ENCODE data around the gene ACIN1. TPM values are rescaled to one million over a fixed set of nuclear protein-coding genes. Genes with fewer than 3 reads are reported as not detected.

ACIN1 gene
- polyA plus RNA-seq, 4 donors: 53.8 to 228 (median 84.7) TPM

DNA sequence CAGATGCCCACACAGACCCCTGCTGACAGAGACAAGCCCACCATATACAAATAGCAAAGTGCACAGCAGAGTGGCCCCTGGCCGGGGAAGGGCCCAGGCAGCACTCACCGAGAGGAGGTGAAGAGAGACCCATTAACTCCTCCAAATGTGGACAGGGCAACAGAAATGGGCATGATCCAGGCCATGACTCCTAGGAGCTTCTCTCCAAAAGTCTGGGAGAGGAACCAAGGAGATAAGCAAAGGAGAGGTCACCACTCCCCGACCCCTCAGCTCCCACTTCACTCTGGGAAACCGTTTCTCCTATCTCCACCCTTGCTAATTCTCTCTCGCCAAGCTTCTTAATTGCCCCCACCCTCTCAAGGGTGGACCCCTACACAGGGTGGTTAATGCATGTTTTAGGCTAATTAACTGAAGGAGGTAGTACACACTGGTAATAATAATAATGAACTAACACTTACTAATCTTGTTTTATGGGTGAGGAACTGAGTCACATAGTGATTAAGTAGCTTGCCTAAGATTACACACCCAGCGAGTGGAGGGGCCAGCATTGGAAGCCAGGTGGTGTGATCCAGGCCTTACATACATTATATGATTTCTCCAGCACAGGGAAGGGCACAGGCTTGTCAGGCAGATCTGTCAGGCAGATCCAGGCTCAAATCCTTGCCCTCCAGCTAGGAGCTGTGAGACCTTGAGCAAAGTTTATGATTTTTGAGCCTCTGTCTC, 43.0 kb upstream of the ACIN1 start:
- DNase-seq (peak; percentile 24 to 82), FAIRE-seq (no peak)
- Histone ChIP-seq H3K9me3 (ENCODE audit: control insufficient read depth in 2 of 2, insufficient read depth in 1 of 2, low read depth in 1 of 2, low read length in 1 of 2) (no peaks in the 10 kb centered on the region), H3K4me1 (ENCODE audit: control insufficient read depth in 3 of 3, insufficient read depth in 2 of 3, low read depth in 1 of 3, low read length in 2 of 3) (peaks cover 0 to 9% (median 0%) of the 10 kb centered on the region in 3 donors), H3K27ac (ENCODE audit: low read depth in 1 of 3, low read length in 2 of 3) (peak overlapping the region in 1 of 3 donors; percentile 25), H3K27me3 (ENCODE audit: control insufficient read depth in 3 of 3, insufficient read depth in 3 of 3, low read length in 3 of 3) (no peaks in the 10 kb centered on the region), H3K36me3 (ENCODE audit: control insufficient read depth in 3 of 3, insufficient read depth in 2 of 3, low read depth in 1 of 3, low read length in 3 of 3) (peaks cover 0 to 64% (median 0%) of the 10 kb centered on the region in 3 donors), H3K4me3 (ENCODE audit: low read depth in 1 of 3, low read length in 3 of 3) (no peak overlapping the region)
- WGBS, 3 donors: 44 to 73% (median 68%) methylated on average over 6 of the region's 6 CpGs

DNA sequence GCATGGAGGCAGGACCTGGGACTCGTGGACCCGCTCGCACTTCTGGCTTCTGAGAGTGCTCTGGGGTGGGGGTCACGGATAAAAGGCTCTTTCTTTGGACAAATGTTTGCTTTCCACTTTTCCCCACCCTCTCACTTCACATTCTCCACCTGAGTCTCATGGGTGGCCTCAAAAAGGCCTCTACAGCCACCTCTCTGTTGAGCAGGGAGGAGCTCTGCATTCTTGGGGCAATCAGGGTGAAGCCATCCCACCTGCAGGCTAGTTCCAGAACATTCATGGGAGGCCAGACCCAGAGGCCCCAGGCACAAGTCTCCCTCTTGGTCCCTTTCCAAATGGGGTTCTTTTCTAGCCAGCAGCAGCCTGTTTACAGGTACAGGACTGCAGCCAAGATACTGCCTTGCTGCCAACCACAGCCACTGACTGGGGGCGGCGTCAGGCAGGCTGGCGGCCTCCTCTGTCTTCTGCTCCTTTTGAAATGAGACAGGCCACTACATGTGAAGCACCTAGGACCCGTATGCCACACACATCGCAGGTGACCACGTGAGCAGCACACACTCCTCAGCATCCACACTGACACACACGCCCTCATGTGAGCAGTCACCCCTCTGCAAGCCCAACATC, 42.4 kb upstream of the ACIN1 start:
- DNase-seq (no peak), FAIRE-seq (no peak)
- H3K36me3 ChIP-seq (ENCODE audit: control insufficient read depth in 3 of 3, insufficient read depth in 2 of 3, low read depth in 1 of 3, low read length in 3 of 3): peaks cover 0 to 60% (median 0%) of the 10 kb centered on the region in 3 donors
- H3K27ac ChIP-seq (ENCODE audit: low read depth in 1 of 3, low read length in 2 of 3): no peak overlapping the region
- H3K4me3 ChIP-seq (ENCODE audit: low read depth in 1 of 3, low read length in 3 of 3): no peak overlapping the region
- H3K4me1 ChIP-seq (ENCODE audit: control insufficient read depth in 3 of 3, insufficient read depth in 2 of 3, low read depth in 1 of 3, low read length in 2 of 3): peaks cover 0 to 9% (median 0%) of the 10 kb centered on the region in 3 donors
- no peaks in the 10 kb centered on the region for H3K27me3 ChIP-seq (ENCODE audit: control insufficient read depth in 3 of 3, insufficient read depth in 3 of 3, low read length in 3 of 3)
- WGBS, 3 donors: 86 to 90% (median 89%) methylated on average over 11 of the region's 11 CpGs
- no peaks in the 10 kb centered on the region for H3K9me3 ChIP-seq (ENCODE audit: control insufficient read depth in 2 of 2, insufficient read depth in 1 of 2, low read depth in 1 of 2, low read length in 1 of 2)

DNA sequence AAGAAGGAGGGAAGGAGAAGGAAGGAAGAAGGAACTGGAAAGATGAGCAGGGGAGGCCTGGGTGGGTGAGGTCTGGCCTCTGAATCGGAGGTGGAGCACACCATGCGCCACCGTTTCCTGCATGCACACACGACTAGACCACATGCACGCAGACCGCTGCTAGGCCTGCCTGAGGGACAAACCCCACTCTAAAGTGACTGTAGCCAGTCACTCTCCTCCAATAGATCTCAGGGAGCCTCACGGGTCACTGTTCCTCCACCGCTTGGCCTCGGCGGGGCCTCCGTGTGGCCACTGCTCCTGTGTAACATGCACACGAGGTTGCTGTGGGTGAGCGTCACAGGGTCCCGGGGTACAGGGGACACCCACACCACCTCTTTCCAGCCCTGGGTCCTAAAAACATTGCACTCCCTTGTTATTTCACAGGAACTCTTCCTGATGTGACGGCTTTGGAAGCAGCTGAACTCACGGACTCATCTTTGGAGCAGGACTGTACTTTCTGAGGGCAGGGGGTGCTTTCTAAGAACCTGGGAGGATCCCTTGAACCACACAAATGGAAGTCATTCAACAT, 41.7 kb upstream of the ACIN1 start:
- H3K27ac ChIP-seq (ENCODE audit: low read depth in 1 of 3, low read length in 2 of 3): no peak overlapping the region
- H3K36me3 ChIP-seq (ENCODE audit: control insufficient read depth in 3 of 3, insufficient read depth in 2 of 3, low read depth in 1 of 3, low read length in 3 of 3): peaks cover 0 to 61% (median 0%) of the 10 kb centered on the region in 3 donors
- no peaks in the 10 kb centered on the region for H3K9me3 ChIP-seq (ENCODE audit: control insufficient read depth in 2 of 2, insufficient read depth in 1 of 2, low read depth in 1 of 2, low read length in 1 of 2)
- 91 to 93% (median 92%) methylated on average over 16 of the region's 16 CpGs for WGBS, 3 donors
- DNase-seq (no peak), FAIRE-seq (no peak)
- peaks cover 0 to 9% (median 0%) of the 10 kb centered on the region in 3 donors for H3K4me1 ChIP-seq (ENCODE audit: control insufficient read depth in 3 of 3, insufficient read depth in 2 of 3, low read depth in 1 of 3, low read length in 2 of 3)
- H3K27me3 ChIP-seq (ENCODE audit: control insufficient read depth in 3 of 3, insufficient read depth in 3 of 3, low read length in 3 of 3): no peaks in the 10 kb centered on the region
- no peak overlapping the region for H3K4me3 ChIP-seq (ENCODE audit: low read depth in 1 of 3, low read length in 3 of 3)

DNA sequence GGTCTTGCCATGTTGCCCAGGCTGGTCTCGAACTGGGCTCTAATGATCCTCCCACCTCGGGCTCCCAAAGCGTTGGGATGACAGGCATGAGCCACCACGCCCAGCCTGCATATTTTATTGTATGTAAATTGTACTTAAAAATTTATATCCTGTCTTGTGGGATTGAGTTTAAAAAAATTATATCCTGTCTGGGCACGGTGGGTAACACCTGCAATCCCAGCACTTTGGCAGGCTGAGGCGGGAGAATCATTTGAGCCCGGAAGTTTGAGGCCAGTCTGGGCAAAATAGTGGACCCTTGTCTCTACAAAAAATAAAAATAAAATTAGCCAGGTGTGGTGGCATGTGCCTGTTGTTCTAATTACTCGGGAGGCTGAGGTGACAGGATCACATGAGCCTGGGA, 38.0 kb upstream of the ACIN1 start:
- H3K4me1 ChIP-seq (ENCODE audit: control insufficient read depth in 3 of 3, insufficient read depth in 2 of 3, low read depth in 1 of 3, low read length in 2 of 3): no peaks in the 10 kb centered on the region
- peaks cover 2 to 51% (median 4%) of the 10 kb centered on the region in 3 donors for H3K36me3 ChIP-seq (ENCODE audit: control insufficient read depth in 3 of 3, insufficient read depth in 2 of 3, low read depth in 1 of 3, low read length in 3 of 3)
- no peak overlapping the region for H3K4me3 ChIP-seq (ENCODE audit: low read depth in 1 of 3, low read length in 3 of 3)
- no peaks in the 10 kb centered on the region for H3K27me3 ChIP-seq (ENCODE audit: control insufficient read depth in 3 of 3, insufficient read depth in 3 of 3, low read length in 3 of 3)
- FAIRE-seq (no peak), DNase-seq (no peak)
- H3K9me3 ChIP-seq (ENCODE audit: control insufficient read depth in 2 of 2, insufficient read depth in 1 of 2, low read depth in 1 of 2, low read length in 1 of 2): no peaks in the 10 kb centered on the region
- 75 to 86% (median 80%) methylated on average over 8 of the region's 8 CpGs for WGBS, 3 donors
- H3K27ac ChIP-seq (ENCODE audit: low read depth in 1 of 3, low read length in 2 of 3): no peak overlapping the region

DNA sequence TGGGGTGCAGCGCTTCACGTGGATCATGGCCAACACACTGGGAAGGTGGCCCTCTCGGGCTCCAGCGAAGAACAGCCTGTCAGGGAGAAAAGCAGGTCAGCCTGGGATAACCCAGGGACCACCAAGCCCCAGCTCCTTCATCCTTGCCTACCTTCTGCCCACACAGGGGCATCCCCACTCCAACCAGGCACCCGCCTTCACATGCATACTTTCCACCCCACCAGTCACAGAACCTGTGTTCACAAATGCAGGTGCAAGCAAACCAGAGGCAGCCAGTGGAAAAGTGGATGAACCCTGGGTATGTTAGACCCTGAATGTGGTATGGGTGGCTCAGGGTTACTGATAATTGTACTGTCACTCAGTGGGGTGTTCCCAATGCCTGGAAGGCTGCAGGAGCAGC, 36.5 kb upstream of the ACIN1 start:
- Histone ChIP-seq H3K27ac (ENCODE audit: low read depth in 1 of 3, low read length in 2 of 3) (no peak overlapping the region), H3K4me3 (ENCODE audit: low read depth in 1 of 3, low read length in 3 of 3) (no peak overlapping the region), H3K4me1 (ENCODE audit: control insufficient read depth in 3 of 3, insufficient read depth in 2 of 3, low read depth in 1 of 3, low read length in 2 of 3) (no peaks in the 10 kb centered on the region), H3K36me3 (ENCODE audit: control insufficient read depth in 3 of 3, insufficient read depth in 2 of 3, low read depth in 1 of 3, low read length in 3 of 3) (peaks cover 4 to 51% (median 4%) of the 10 kb centered on the region in 3 donors), H3K27me3 (ENCODE audit: control insufficient read depth in 3 of 3, insufficient read depth in 3 of 3, low read length in 3 of 3) (no peaks in the 10 kb centered on the region), H3K9me3 (ENCODE audit: control insufficient read depth in 2 of 2, insufficient read depth in 1 of 2, low read depth in 1 of 2, low read length in 1 of 2) (no peaks in the 10 kb centered on the region)
- FAIRE-seq (no peak), DNase-seq (no peak)
- 86 to 94% (median 92%) methylated on average over 4 to 5 of the region's 5 CpGs for WGBS, 3 donors

DNA sequence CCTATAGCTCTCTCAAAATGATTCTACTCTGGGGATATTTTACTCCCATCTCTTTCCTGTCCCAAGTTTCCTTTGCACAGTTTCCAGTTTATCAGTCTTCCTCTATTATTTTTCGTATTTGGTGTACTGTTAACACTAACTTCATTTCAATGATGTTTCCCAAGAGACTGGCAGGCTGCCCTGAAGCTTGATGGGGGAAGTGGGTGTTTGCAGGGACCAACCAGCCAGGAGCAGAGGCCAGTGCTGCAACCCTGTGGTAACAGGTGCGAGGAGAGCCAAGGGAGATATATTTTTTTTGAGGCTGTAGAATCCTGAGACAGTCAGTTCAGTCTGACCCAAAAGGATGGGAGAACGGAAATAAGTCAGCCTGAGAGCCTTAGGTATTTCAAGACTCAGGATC, 35.9 kb upstream of the ACIN1 start:
- Histone ChIP-seq H3K27me3 (ENCODE audit: control insufficient read depth in 3 of 3, insufficient read depth in 3 of 3, low read length in 3 of 3) (no peaks in the 10 kb centered on the region), H3K36me3 (ENCODE audit: control insufficient read depth in 3 of 3, insufficient read depth in 2 of 3, low read depth in 1 of 3, low read length in 3 of 3) (peaks cover 4 to 52% (median 4%) of the 10 kb centered on the region in 3 donors), H3K4me1 (ENCODE audit: control insufficient read depth in 3 of 3, insufficient read depth in 2 of 3, low read depth in 1 of 3, low read length in 2 of 3) (no peaks in the 10 kb centered on the region), H3K4me3 (ENCODE audit: low read depth in 1 of 3, low read length in 3 of 3) (no peak overlapping the region), H3K27ac (ENCODE audit: low read depth in 1 of 3, low read length in 2 of 3) (no peak overlapping the region), H3K9me3 (ENCODE audit: control insufficient read depth in 2 of 2, insufficient read depth in 1 of 2, low read depth in 1 of 2, low read length in 1 of 2) (no peaks in the 10 kb centered on the region)
- DNase-seq (no peak), FAIRE-seq (no peak)
- WGBS, 3 donors: 68 to 86% (median 79%) methylated on average over 3 of the region's 3 CpGs

DNA sequence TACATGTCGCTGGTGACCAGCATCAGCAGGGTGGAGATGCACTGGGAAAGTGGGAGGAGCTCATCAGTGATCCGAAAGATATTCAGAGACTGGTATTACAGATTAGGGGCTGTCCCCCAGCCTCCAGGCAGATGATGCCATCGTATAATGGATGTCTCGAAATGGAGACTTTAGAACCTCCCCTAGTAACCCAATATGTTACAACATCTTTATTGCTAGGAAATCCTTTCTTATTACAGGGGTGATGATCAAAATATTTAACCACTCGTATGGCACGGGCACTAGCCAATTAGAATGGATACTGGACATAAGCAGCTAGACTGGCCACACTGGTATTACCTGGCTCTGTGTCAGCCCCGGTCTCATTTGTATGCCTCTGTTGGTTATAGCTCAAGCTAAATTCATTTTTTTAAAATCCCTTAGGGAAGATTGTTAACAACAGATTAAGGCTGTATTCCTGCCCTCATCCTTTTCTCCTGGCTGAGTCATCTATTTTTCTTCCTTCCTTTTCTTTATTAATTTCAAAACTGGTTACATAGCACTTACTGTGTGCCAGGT, 34.9 kb upstream of the ACIN1 start:
- no peaks in the 10 kb centered on the region for H3K27me3 ChIP-seq (ENCODE audit: control insufficient read depth in 3 of 3, insufficient read depth in 3 of 3, low read length in 3 of 3)
- FAIRE-seq (no peak), DNase-seq (no peak)
- H3K4me1 ChIP-seq (ENCODE audit: control insufficient read depth in 3 of 3, insufficient read depth in 2 of 3, low read depth in 1 of 3, low read length in 2 of 3): no peaks in the 10 kb centered on the region
- WGBS, 3 donors: 90 to 97% (median 93%) methylated on average over 7 of the region's 7 CpGs
- no peaks in the 10 kb centered on the region for H3K9me3 ChIP-seq (ENCODE audit: control insufficient read depth in 2 of 2, insufficient read depth in 1 of 2, low read depth in 1 of 2, low read length in 1 of 2)
- peaks cover 4 to 57% (median 4%) of the 10 kb centered on the region in 3 donors for H3K36me3 ChIP-seq (ENCODE audit: control insufficient read depth in 3 of 3, insufficient read depth in 2 of 3, low read depth in 1 of 3, low read length in 3 of 3)
- no peak overlapping the region for H3K4me3 ChIP-seq (ENCODE audit: low read depth in 1 of 3, low read length in 3 of 3)
- no peak overlapping the region for H3K27ac ChIP-seq (ENCODE audit: low read depth in 1 of 3, low read length in 2 of 3)

DNA sequence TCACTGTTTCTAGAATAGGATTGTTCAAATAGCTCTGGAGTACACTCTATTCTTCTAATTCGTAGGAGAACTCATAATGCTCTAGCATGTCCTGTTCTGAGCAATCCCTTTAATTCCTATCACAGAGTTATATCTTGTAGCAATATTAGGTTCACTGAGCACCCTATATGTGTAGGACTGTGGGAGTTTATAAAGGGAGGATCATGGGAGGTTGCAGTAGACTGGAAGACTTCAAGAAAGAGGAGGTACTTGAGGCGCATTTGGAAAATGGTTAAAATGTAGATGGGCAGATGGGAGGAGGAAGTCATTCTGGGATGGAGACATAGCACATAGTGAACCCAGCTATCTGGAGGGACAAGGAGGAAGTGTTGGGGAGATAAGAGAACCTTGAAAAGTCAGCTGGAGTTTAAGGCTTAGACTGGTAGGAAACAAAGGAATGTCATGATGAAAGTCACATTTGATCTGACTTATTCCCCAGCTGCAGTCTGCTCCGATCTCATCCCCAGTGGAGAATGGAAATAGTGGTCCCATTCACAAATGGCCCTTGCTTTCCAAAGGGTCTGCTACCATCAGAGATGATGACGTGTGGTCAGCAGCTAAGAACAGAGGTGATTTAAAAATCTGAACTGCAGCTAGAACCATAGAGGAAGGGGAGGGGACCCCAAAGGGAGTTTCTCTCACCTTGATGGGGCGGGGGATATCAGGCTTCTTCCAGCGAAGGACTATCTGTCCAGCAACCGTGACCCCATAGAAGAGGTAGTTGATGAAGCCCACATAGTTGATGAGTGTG, 34.2 kb upstream of the ACIN1 start:
- Histone ChIP-seq H3K27me3 (ENCODE audit: control insufficient read depth in 3 of 3, insufficient read depth in 3 of 3, low read length in 3 of 3) (no peaks in the 10 kb centered on the region), H3K36me3 (ENCODE audit: control insufficient read depth in 3 of 3, insufficient read depth in 2 of 3, low read depth in 1 of 3, low read length in 3 of 3) (peaks cover 4 to 57% (median 4%) of the 10 kb centered on the region in 3 donors), H3K27ac (ENCODE audit: low read depth in 1 of 3, low read length in 2 of 3) (no peak overlapping the region), H3K4me3 (ENCODE audit: low read depth in 1 of 3, low read length in 3 of 3) (no peak overlapping the region), H3K4me1 (ENCODE audit: control insufficient read depth in 3 of 3, insufficient read depth in 2 of 3, low read depth in 1 of 3, low read length in 2 of 3) (no peaks in the 10 kb centered on the region), H3K9me3 (ENCODE audit: control insufficient read depth in 2 of 2, insufficient read depth in 1 of 2, low read depth in 1 of 2, low read length in 1 of 2) (no peaks in the 10 kb centered on the region)
- 85 to 99% (median 94%) methylated on average over 7 of the region's 7 CpGs for WGBS, 3 donors
- FAIRE-seq: no peak
- no peak for DNase-seq
